K562 treated with DMSO at 1 percent for 48 hours (cell line): ENCODE data around the gene ERBB2. TPM values are rescaled to one million over a fixed set of nuclear protein-coding genes. Genes with fewer than 3 reads are reported as not detected.

Source experiments
- total RNA-seq: library from RNA; unstranded; fragments of 300-600 nt; gene quantifications from 2 replicates; pipeline ENCODE4 v1.2.3, GENCODE V29; 2022; ENCODE audit warnings: low replicate concordance; ENCODE audit errors: extremely low read depth

Gene ERBB2
- not detected in 2 replicates for total RNA-seq

DNA sequence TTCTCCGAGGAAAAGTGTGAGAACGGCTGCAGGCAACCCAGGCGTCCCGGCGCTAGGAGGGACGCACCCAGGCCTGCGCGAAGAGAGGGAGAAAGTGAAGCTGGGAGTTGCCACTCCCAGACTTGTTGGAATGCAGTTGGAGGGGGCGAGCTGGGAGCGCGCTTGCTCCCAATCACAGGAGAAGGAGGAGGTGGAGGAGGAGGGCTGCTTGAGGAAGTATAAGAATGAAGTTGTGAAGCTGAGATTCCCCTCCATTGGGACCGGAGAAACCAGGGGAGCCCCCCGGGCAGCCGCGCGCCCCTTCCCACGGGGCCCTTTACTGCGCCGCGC, at the start of gene ERBB2:
ERBB2 (plus strand) TSS at position 247 of the 330 bp plus-strand sequence. CDS start 175 bp downstream, outside the sequence.

DNA sequence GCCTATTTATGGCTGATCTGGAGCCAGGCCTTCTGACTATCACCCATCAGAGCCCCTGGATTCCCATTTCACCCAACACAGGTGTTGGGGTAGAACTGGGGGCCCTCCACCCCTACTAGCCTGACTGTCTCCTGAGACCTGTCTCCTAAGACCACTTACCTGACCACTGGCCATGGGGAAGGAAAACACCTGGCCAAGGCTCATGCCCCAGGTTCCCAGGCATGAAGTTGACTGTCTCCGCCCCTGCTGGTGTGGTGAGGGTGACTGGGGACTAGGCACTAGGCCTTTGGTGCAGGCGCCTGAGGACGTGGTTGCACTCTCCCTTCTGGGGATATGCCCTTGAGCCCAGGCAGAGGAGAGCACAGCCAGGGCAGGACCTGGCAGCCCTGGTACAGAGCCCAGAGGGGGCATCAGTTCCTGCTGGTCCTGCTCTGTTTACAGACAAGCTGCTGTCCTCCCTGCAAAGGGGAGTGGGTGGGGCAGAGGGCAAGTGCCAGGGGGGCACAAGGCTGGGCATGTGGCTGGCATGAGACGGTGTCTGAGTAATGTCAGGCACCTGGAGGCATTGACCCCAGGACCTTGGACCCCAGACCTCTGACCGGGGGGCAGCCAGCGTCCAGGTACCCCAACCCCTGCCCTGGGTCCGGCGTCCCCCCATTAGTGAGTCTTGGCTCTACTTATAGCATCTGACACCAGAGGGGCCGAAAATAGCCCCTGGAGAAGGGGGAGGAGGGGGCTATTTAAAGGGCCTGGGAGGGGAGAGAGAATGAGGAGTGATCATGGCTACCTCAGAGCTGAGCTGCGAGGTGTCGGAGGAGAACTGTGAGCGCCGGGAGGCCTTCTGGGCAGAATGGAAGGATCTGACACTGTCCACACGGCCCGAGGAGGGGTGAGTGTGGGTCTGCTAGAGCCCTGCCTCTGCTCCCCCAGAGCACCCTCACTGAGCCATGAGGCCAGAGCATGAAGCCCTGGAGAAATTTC, 35.0 kb upstream of the ERBB2 start, which contains the start of gene TCAP:
TCAP (plus strand) TSS at position 769 of the 981 bp plus-strand sequence; CDS start at position 780, 11 bp downstream.

DNA sequence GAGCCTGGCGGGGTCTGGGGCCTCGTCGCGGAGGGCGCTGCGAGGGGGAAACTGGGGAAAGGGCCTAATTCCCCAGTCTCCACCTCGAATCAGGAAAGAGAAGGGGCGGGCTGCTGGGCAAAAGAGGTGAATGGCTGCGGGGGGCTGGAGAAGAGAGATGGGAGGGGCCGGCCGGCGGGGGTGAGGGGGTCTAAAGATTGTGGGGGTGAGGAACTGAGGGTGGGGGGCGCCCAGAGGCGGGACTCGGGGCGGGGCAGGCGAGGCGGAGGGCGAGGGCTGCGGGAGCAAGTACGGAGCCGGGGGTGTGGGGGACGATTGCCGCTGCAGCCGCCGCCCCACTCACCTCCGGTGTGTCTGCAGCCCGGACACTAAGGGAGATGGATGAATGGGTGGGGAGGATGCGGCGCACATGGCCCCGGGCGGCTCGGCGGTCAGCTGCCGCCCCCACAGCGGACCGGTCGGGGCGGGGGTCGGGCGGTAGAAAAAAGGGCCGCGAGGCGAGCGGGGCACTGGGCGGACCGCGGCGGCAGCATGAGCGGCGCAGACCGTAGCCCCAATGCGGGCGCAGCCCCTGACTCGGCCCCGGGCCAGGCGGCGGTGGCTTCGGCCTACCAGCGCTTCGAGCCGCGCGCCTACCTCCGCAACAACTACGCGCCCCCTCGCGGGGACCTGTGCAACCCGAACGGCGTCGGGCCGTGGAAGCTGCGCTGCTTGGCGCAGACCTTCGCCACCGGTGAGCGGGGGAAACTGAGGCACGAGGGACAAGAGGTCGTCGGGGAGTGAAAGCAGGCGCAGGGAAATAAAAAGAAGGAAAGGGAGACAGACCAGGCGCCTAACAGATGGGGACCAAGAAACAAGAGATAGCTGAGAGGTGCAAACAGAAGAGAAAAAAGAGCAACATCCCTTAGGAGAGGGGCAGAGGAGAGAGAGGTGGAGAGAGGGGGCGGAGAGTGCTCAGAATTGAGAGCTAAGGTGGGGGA, 31.6 kb upstream of the ERBB2 start, which contains the start of gene PNMT:
PNMT (plus strand) TSS at position 509 of the 980 bp plus-strand sequence; CDS start at position 532, 23 bp downstream.

DNA sequence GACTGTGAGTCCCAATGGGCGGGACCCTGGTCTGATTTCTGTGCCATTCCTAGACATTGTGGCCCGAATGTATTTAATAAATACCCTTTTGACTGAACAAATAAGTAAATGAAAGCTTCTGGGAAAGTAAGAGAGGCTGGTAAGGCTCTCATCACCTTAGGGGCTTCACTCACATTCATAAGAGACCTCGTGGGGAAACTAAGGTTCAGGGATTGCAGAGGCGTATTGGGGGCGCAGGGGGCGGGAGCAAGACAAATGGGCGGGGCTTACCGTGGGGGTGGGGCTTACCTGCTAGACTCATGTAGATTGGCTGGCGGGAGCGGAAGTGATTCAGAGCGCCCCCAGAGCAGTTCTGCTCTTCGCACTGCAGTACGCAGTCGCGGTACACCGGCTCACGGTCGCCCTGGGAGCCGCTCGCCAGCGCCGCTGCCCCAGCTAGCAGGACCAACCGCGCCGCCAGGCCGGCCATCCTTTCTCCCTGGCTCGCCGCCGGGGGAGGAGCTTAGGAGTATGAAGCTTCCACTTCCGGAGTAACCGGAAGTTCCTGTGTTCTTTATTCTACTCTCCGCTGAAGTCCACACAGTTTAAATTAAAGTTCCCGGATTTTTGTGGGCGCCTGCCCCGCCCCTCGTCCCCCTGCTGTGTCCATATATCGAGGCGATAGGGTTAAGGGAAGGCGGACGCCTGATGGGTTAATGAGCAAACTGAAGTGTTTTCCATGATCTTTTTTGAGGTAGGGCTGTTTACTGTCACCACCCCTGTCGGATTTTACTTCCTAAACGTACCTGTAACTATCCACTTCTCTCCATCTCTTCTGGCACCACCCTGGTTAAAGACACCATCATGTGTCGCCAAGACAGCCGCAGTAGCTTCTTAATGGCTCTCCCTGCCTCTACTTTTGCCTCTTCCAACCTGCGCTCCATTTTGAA, 12.1 kb upstream of the ERBB2 start, which contains the start of gene PGAP3:
PGAP3 (minus strand) TSS at position 512 of the 929 bp plus-strand sequence; CDS start at position 469, 43 bp downstream.

DNA sequence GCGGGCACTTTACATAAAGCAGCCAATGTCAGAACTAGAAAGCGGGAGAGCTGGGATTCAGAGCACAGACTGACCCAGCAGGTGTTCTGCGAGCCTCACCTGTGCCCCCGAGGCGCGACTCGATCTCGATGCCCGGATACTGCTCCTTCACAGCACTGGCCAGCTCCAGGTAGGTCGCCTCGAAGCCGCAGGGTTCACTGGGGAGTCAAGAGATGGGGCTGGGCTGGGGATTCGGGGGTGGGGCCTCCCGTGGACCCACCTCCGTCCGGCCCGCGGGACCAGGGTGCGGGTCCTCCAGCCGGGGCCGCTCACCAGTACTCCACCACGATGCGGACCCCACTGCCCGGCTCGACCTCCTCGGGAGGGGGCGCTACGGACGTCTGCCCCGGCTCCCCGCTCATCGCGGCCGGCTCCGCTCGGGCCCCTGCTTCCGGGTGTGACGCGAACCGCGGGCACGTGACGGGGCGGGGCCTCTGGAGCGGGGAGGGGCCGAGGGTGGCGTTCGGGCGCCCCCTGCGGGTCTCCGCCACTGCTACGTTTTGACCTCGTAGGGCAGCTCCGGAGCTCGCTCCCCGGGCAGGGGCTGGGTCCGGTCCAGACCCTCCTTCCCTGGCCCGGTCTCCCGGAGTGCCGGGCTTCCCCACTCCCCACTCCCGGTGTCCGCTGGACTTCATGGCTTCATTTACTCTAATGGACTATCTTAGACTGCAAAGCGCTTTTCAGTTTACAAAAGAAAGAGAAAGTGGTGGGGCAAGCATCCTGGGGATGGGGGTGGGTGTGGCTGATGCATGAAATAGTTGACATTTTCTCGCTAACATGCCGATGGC, 30.4 kb downstream of the ERBB2 start, which contains the start of gene MIEN1:
MIEN1 (minus strand) TSS at position 438 of the 827 bp plus-strand sequence; CDS start at position 401, 37 bp downstream.

DNA sequence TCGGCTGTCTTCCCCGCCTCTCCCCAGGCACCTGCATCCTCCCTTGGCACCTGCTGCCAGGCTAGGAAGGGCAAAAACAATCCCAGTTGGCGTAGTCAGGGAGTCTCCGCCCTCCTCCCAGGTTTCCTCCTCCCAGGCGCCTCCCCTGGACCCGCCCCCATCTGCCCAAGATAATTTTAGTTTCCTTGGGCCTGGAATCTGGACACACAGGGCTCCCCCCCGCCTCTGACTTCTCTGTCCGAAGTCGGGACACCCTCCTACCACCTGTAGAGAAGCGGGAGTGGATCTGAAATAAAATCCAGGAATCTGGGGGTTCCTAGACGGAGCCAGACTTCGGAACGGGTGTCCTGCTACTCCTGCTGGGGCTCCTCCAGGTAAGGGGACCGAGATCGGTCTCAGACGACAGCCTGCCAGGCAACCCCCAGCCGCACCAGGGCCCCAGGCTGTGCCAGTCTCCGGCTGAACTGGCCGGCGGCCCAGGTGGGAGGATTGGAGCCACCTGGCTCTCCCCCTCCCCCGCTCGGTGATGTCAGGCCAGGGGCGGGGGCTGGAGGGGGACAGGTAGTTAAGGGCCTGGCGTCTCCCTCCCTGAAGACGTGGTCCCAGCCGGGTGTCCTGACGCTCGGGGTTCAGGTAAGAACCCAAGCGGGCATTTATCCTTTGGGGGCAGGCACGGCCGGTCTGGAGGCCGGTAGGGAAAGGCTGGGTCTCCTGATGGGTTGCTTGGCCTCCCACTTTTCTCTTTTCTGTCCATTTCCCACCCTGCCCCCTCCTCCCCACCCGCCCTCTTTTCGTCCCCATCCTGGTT, 38.1 kb downstream of the ERBB2 start, which contains the start of gene GRB7:
GRB7 (plus strand) TSS at position 179 of the 808 bp plus-strand sequence. CDS start 4,364 bp downstream, outside the sequence.

Other genes starting within 250 kb of the ERBB2 start
- not detected in 2 replicates for gene MED1, start 248.8 kb upstream of the ERBB2 start, total RNA-seq
- not detected in 2 replicates for gene CDK12, start 238.6 kb upstream of the ERBB2 start, total RNA-seq
- gene NEUROD2, start 92.1 kb upstream of the ERBB2 start, total RNA-seq, result not detected in 2 replicates
- gene PPP1R1B, start 73.1 kb upstream of the ERBB2 start, total RNA-seq, result not detected in 2 replicates
- not detected in 2 replicates for gene STARD3, start 62.9 kb upstream of the ERBB2 start, total RNA-seq
- gene TCAP, start 34.7 kb upstream of the ERBB2 start, total RNA-seq, result not detected in 2 replicates
- gene PNMT, start 31.6 kb upstream of the ERBB2 start, total RNA-seq, result not detected in 2 replicates
- not detected in 2 replicates for gene PGAP3, start 12.0 kb upstream of the ERBB2 start, total RNA-seq
- gene MIEN1, start 30.5 kb downstream of the ERBB2 start, total RNA-seq, result not detected in 2 replicates
- not detected in 2 replicates for gene GRB7, start 37.9 kb downstream of the ERBB2 start, total RNA-seq
- not detected in 2 replicates for gene IKZF3, start 164.2 kb downstream of the ERBB2 start, total RNA-seq
- gene ZPBP2, start 168.1 kb downstream of the ERBB2 start, total RNA-seq, result not detected in 2 replicates
- gene GSDMB, start 218.6 kb downstream of the ERBB2 start, total RNA-seq, result not detected in 2 replicates
- not detected in 2 replicates for gene ORMDL3, start 227.5 kb downstream of the ERBB2 start, total RNA-seq
- not detected in 2 replicates for gene LRRC3C, start 227.7 kb downstream of the ERBB2 start, total RNA-seq